Spleen (tissue), 11 donors: ENCODE results near the gene UPK1B. TPM values are rescaled to one million over a fixed set of nuclear protein-coding genes. Genes with fewer than 3 reads are reported as not detected.

Source experiments
- DNase-seq: peaks from one replicate; pipeline ENCODE4 v3.0.0-alpha.2; 2020
- H3K27ac ChIP-seq, 8 donors: fragments of 200-600 bp; sonication (generic) in 7 of 8; 1 replicate in 4 of 8; 2 replicates in 4 of 8; pipeline versions ENCODE4 v1.5.0 to v1.8.0; 2016 to 2021; ENCODE audit warnings: inconsistent platforms in 4 of 8, mild to moderate bottlenecking in 4 of 8, moderate library complexity in 1 of 8
- H3K27me3 ChIP-seq, 7 donors: fragments of 200-600 bp; sonication (generic) in 6 of 7; replicated peaks in 1 of 7; 1 replicate in 4 of 7; 2 replicates in 3 of 7; pipeline versions ENCODE4 v1.5.0 to v1.8.0; 2016 to 2021; ENCODE audit warnings: inconsistent platforms in 3 of 7, mild to moderate bottlenecking in 1 of 7
- H3K36me3 ChIP-seq, 6 donors: fragments of 200-600 bp; sonication (generic) in 5 of 6; 1 replicate in 4 of 6; 2 replicates in 2 of 6; pipeline versions ENCODE4 v1.5.0 to v1.8.0; 2016 to 2021; ENCODE audit warnings: inconsistent platforms in 2 of 6
- H3K4me1 ChIP-seq, 6 donors: fragments of 200-600 bp; sonication (generic) in 5 of 6; 1 replicate in 3 of 6; 2 replicates in 3 of 6; pipeline versions ENCODE4 v1.5.0 to v1.8.0; 2016 to 2021; ENCODE audit warnings: inconsistent platforms in 3 of 6
- H3K4me3 ChIP-seq, 8 donors: fragments of 200-600 bp; sonication (generic) in 7 of 8; 1 replicate in 4 of 8; 2 replicates in 4 of 8; pipeline versions ENCODE4 v1.5.0 to v1.8.0; 2016 to 2021; ENCODE audit warnings: inconsistent platforms in 4 of 8, mild to moderate bottlenecking in 4 of 8, moderate library complexity in 2 of 8
- H3K9me3 ChIP-seq, 8 donors: fragments of 200-600 bp; sonication (generic) in 7 of 8; 1 replicate in 4 of 8; 2 replicates in 4 of 8; pipeline versions ENCODE4 v1.5.0 to v1.8.0; 2016 to 2021; ENCODE audit warnings: inconsistent platforms in 4 of 8
- POLR2A ChIP-seq, 3 donors: fragments of 450-650 bp; IDR thresholded peaks; one replicate each; pipeline ENCODE4 v1.5.1; 2017; ENCODE audit warnings: antibody characterized with exemption in 3 of 3, mild to moderate bottlenecking in 1 of 3
- POLR2AphosphoS5 ChIP-seq, 3 donors: sonication (generic); formaldehyde crosslinking; IDR thresholded peaks; one replicate each; pipeline ENCODE4 v1.5.1; 2017; ENCODE audit warnings: antibody characterized with exemption in 3 of 3
- WGBS, 5 donors: extraction: QIAGEN DNeasy Blood & Tissue Kit in 3 of 5; methylation state at CpG; one replicate each; pipeline versions ENCODE4 v1.1.5 to v1.1.7; 2013 to 2018; 5-methylcytosine and 5-hydroxymethylcytosine counted together
- intact Hi-C: fragments of 100-400 bp; cut with DNase I; formaldehyde crosslinking; loops from one replicate; pipeline ENCODE4 v1.15.0; 2023; ENCODE audit warnings: low total_unique reads
- polyA plus RNA-seq, 3 donors: library from polyadenylated mRNA; stranded (reverse); fragments of 200-250 nt; gene quantifications; one replicate each; pipeline ENCODE4 v1.2.1, GENCODE V29; 2013
- total RNA-seq, 7 donors: library from RNA; depleted of rRNA in 3 of 7; stranded (reverse); fragments of >200 nt in 3 of 7; fragmentation: NEBNext Ultra II Directional in 4 of 7; extraction: Animal tissue kit (Norgen Biotek cat#: 25700) in 4 of 7; gene quantifications; one replicate each; pipeline versions ENCODE4 v1.1.0 to v1.2.1, GENCODE V29; 2016 to 2021
- TF ChIP-seq, protein P1 (sequence below), 11 experiments: fragments of 200-600 bp in 7 of 11; fragments of 450-650 bp in 4 of 11; sonication (generic) in 4 of 11; IDR thresholded peaks in 8 of 11; conservative IDR thresholded peaks in 3 of 11; 1 replicate in 7 of 11; 2 replicates in 4 of 11; pipeline versions ENCODE4 v1.4.0 to v1.8.0; 2016 to 2021; ENCODE audit warnings: antibody characterized with exemption in 11 of 11, inconsistent platforms in 4 of 11, mild to moderate bottlenecking in 1 of 11
- donor health status: healthy with polysubstance abuse.
- donor health status: DM: no; HTN: no; CAD: no; lungs with moderate emphysema.
- donor health status: DM: no; HTN: no; CAD: no.
- donor health status: Bipolar disorder and iron deficiency.
- donor health status: healthy.
- donor health status: DM: no; HTN: no; CAD: no.
- donor health status: DM: yes; HTN: yes; CAD: no.

UPK1B gene
- total and polyA plus RNA-seq, 10 donors = not detected

DNA sequence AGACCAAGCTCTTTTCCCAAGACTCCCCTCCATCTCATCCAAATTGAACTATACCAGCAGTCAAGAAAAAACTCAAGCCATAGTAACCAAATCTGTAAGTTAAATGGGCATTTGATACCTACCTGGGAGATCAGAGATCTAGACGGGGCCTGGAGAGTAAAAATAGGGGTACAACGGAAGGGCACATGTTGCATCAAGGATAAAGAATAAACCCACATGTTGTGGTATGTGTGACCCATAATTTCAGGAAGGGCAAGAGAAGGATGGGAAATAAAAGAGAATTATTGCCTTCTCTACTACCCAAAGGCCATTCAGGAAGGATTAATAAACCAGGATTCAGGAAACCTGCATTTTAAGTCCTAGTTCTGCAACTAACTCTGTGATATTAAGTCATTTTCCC lies 25.9 kb upstream of the UPK1B start:
- intact Hi-C loops = no loop called here
- H3K27ac ChIP-seq = no peak overlapping the region
- H3K36me3 ChIP-seq = no peaks in the 10 kb centered on the region
- 43 to 48% (median 47%) methylated on average over 2 of the region's 2 CpGs for WGBS, 5 donors
- no peaks in the 10 kb centered on the region for H3K27me3 ChIP-seq
- no peak for DNase-seq
- no peaks in the 10 kb centered on the region for H3K4me1 ChIP-seq
- H3K9me3 ChIP-seq = no peaks in the 10 kb centered on the region
- TF ChIP-seq, protein P1, sequence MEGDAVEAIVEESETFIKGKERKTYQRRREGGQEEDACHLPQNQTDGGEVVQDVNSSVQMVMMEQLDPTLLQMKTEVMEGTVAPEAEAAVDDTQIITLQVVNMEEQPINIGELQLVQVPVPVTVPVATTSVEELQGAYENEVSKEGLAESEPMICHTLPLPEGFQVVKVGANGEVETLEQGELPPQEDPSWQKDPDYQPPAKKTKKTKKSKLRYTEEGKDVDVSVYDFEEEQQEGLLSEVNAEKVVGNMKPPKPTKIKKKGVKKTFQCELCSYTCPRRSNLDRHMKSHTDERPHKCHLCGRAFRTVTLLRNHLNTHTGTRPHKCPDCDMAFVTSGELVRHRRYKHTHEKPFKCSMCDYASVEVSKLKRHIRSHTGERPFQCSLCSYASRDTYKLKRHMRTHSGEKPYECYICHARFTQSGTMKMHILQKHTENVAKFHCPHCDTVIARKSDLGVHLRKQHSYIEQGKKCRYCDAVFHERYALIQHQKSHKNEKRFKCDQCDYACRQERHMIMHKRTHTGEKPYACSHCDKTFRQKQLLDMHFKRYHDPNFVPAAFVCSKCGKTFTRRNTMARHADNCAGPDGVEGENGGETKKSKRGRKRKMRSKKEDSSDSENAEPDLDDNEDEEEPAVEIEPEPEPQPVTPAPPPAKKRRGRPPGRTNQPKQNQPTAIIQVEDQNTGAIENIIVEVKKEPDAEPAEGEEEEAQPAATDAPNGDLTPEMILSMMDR (IDR thresholded peaks at IDR 0.05 in 8 of 11, conservative IDR thresholded peaks at IDR 0.05 in 3 of 11) = no peak
- TF ChIP-seq POLR2AphosphoS5 (IDR thresholded peaks at IDR 0.05) (no peak), POLR2A (IDR thresholded peaks at IDR 0.05) (no peak)
- H3K4me3 ChIP-seq = no peak overlapping the region

DNA sequence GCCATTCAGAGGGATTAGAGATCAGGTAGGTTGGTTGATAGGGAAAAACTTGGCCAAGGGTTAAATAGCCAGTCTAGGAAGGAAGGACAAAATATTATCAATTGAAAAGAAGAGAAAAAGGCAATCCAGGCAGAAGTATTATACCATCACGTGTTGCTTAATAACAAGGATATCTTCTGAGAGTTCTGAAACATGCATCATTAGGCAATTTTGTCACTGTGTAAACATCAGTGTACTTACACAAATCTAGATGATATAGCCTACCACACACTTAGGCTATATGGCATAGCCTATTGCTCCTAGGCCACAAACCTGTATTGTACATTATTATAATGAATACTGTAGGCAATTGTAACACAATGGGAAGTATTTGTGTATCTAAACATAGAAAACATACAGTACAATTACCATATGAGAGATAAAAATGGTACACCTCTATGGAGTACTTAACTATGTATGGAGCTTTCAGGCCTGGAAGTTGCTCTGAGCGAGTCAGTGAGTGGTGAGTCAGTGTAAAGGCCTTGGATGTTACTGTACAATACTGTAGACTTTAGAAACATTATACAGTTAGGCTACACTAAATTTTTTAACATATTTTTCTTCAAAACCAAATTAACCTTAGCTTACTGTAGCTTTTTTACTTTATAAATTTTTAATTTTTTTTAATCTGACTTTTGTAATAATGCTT lies 24.8 kb upstream of the UPK1B start:
- Histone ChIP-seq H3K9me3 (peaks cover 0 to 8% (median 6%) of the 10 kb centered on the region in 8 donors), H3K4me3 (no peak overlapping the region), H3K27ac (no peak overlapping the region), H3K4me1 (no peaks in the 10 kb centered on the region), H3K27me3 (no peaks in the 10 kb centered on the region), H3K36me3 (no peaks in the 10 kb centered on the region)
- intact Hi-C loops = no loop called here
- DNase-seq = no peak
- TF ChIP-seq, protein P1 (IDR thresholded peaks at IDR 0.05 in 8 of 11, conservative IDR thresholded peaks at IDR 0.05 in 3 of 11) = no peak
- TF ChIP-seq POLR2A (IDR thresholded peaks at IDR 0.05) (no peak), POLR2AphosphoS5 (IDR thresholded peaks at IDR 0.05) (no peak)
- WGBS, 5 donors = 87 to 97% (median 94%) methylated on average over 2 of the region's 2 CpGs

GRCh38 chr3:119149484-119149883 lies 23.9 kb upstream of the UPK1B start:
- intact Hi-C loops = no loop called here
- H3K36me3 ChIP-seq = no peaks in the 10 kb centered on the region
- WGBS, 5 donors = 69 to 77% (median 73%) methylated on average over 4 of the region's 4 CpGs
- TF ChIP-seq POLR2AphosphoS5 (IDR thresholded peaks at IDR 0.05) = no peak
- no peak for TF ChIP-seq POLR2A (IDR thresholded peaks at IDR 0.05)
- TF ChIP-seq, protein P1 (IDR thresholded peaks at IDR 0.05 in 8 of 11, conservative IDR thresholded peaks at IDR 0.05 in 3 of 11) = no peak
- H3K4me3 ChIP-seq = no peak overlapping the region
- no peaks in the 10 kb centered on the region for H3K4me1 ChIP-seq
- DNase-seq = no peak
- H3K9me3 ChIP-seq = peaks cover 0 to 17% (median 14%) of the 10 kb centered on the region in 8 donors
- no peaks in the 10 kb centered on the region for H3K27me3 ChIP-seq
- no peak overlapping the region for H3K27ac ChIP-seq

DNA sequence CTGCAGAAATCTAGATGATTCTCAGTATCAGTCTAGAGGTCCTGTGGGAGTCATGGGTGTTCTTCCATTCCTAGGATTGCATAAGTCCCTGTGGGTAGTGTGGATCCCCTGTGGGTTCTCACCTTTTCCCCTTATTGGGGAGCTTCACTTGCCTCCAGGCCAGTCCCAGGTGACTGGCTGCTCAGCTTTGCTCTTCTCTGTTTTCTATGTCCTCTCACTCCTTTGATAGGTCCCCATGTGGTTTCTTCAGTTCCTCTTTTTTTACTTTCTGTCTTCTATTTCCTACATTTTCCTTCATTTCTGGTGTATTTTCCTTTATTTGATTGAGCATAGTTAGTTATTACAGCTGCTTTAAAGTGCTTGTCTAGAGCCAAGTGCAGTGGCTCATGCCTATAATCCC lies 16.5 kb upstream of the UPK1B start:
- Histone ChIP-seq H3K4me1 (no peaks in the 10 kb centered on the region), H3K27me3 (no peaks in the 10 kb centered on the region), H3K9me3 (peaks cover 4 to 45% (median 34%) of the 10 kb centered on the region in 8 donors), H3K4me3 (no peak overlapping the region), H3K36me3 (no peaks in the 10 kb centered on the region), H3K27ac (no peak overlapping the region)
- intact Hi-C loops = no loop called here
- TF ChIP-seq POLR2AphosphoS5 (IDR thresholded peaks at IDR 0.05) = no peak
- TF ChIP-seq, protein P1 (IDR thresholded peaks at IDR 0.05 in 8 of 11, conservative IDR thresholded peaks at IDR 0.05 in 3 of 11) = no peak
- TF ChIP-seq POLR2A (IDR thresholded peaks at IDR 0.05) = no peak
- DNase-seq = no peak
